Activated T-cell treated with anti-CD3 and anti-CD28 coated beads for 1 hour (primary cell): ENCODE measurements around the gene CCDC197.
A peak's percentile ranks its signal among the peaks of the same experiment; 100 is the strongest.

Experiments used
- DNase-seq: peaks from one replicate; pipeline ENCODE4 v3.0.0-alpha.2; 2020; ENCODE audit warnings: low read depth

Gene CCDC197

GRCh38 chr14:93997082-93997481 lies at the start of gene CCDC197:
CCDC197 (plus strand) TSS chr14:93997301; CDS start chr14:93998132, 831 bp downstream.
- DNase-seq = no peak

GRCh38 chr14:93949511-93950075 lies 47.5 kb upstream of the CCDC197 start:
- DNase-seq = no peak

GRCh38 chr14:93950948-93951634 lies 46.0 kb upstream of the CCDC197 start:
- DNase-seq = no peak

- no peak for DNase-seq
Observed at GRCh38 chr14:93951635-93952540, 45.2 kb upstream of the CCDC197 start.

GRCh38 chr14:93952829-93953228 lies 44.3 kb upstream of the CCDC197 start:
- no peak for DNase-seq

GRCh38 chr14:93953263-93953662 lies 43.8 kb upstream of the CCDC197 start:
- DNase-seq = no peak

GRCh38 chr14:93953739-93954515 lies 43.2 kb upstream of the CCDC197 start:
- no peak for DNase-seq

- no peak for DNase-seq
Observed at GRCh38 chr14:93954516-93954830, 42.6 kb upstream of the CCDC197 start.

- no peak for DNase-seq
Observed at GRCh38 chr14:93954900-93955849, 41.9 kb upstream of the CCDC197 start.

GRCh38 chr14:93955850-93956481 lies 41.1 kb upstream of the CCDC197 start:
- no peak for DNase-seq

- DNase-seq = no peak
Observed at GRCh38 chr14:93956514-93957332, 40.4 kb upstream of the CCDC197 start.

- DNase-seq = no peak
Observed at GRCh38 chr14:93957333-93957710, 39.8 kb upstream of the CCDC197 start.

- DNase-seq = no peak
Observed at GRCh38 chr14:93957751-93958566, 39.1 kb upstream of the CCDC197 start.

GRCh38 chr14:93958567-93959238 lies 38.4 kb upstream of the CCDC197 start:
- no peak for DNase-seq

- peak; percentile 81 for DNase-seq
Observed at GRCh38 chr14:93959239-93960107, 37.6 kb upstream of the CCDC197 start.

GRCh38 chr14:93960108-93960475 lies 37.0 kb upstream of the CCDC197 start:
- no peak for DNase-seq

GRCh38 chr14:93960774-93961438 lies 36.2 kb upstream of the CCDC197 start:
- DNase-seq = no peak
